Upper lobe of left lung (tissue), 4 donors: ENCODE measurements around the gene GLIS1.

Experiments
- POLR2A ChIP-seq, 4 donors: fragments of 450-650 bp; IDR thresholded peaks; one replicate each; pipeline ENCODE4 v1.5.1; 2016 to 2017; ENCODE audit warnings: antibody characterized with exemption in 4 of 4, mild to moderate bottlenecking in 2 of 4
- TF ChIP-seq, protein P1 (sequence below), 6 experiments: fragments of 450-650 bp in 4 of 6; fragments of 200-600 bp in 2 of 6; sonication (generic) in 2 of 6; IDR thresholded peaks; one replicate each; pipeline ENCODE4 v1.5.1; 2016 to 2019; ENCODE audit warnings: antibody characterized with exemption in 6 of 6

DNA sequence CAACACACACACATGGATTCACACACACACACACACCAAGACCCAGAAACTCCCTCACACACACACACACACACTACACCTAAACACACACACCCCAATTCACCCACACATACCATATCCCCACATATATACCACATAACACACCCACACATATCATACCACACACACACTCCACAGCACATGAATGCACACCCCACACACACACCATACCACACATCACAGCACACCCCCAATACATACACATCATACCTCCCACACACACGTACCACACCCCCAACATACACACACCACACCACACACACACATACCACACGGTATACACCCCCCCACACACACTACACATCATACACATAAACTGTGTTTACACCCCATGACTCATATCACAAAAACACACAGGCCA, 199.7 kb downstream of the GLIS1 start:
- no peak for TF ChIP-seq POLR2A (IDR thresholded peaks at IDR 0.05)
- TF ChIP-seq, protein P1, sequence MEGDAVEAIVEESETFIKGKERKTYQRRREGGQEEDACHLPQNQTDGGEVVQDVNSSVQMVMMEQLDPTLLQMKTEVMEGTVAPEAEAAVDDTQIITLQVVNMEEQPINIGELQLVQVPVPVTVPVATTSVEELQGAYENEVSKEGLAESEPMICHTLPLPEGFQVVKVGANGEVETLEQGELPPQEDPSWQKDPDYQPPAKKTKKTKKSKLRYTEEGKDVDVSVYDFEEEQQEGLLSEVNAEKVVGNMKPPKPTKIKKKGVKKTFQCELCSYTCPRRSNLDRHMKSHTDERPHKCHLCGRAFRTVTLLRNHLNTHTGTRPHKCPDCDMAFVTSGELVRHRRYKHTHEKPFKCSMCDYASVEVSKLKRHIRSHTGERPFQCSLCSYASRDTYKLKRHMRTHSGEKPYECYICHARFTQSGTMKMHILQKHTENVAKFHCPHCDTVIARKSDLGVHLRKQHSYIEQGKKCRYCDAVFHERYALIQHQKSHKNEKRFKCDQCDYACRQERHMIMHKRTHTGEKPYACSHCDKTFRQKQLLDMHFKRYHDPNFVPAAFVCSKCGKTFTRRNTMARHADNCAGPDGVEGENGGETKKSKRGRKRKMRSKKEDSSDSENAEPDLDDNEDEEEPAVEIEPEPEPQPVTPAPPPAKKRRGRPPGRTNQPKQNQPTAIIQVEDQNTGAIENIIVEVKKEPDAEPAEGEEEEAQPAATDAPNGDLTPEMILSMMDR (IDR thresholded peaks at IDR 0.05) = no peak
